Spleen (tissue), 7 donors: ENCODE data around the gene RBM47.

ENCODE experiments used
- POLR2A ChIP-seq, 3 donors: fragments of 450-650 bp; IDR thresholded peaks; one replicate each; pipeline ENCODE4 v1.5.1; 2017; ENCODE audit warnings: antibody characterized with exemption in 3 of 3, mild to moderate bottlenecking in 1 of 3
- POLR2AphosphoS5 ChIP-seq, 3 donors: sonication (generic); formaldehyde crosslinking; IDR thresholded peaks; one replicate each; pipeline ENCODE4 v1.5.1; 2017; ENCODE audit warnings: antibody characterized with exemption in 3 of 3
- TF ChIP-seq, protein P1 (sequence below), 11 experiments: fragments of 200-600 bp in 7 of 11; fragments of 450-650 bp in 4 of 11; sonication (generic) in 4 of 11; IDR thresholded peaks in 8 of 11; conservative IDR thresholded peaks in 3 of 11; 1 replicate in 7 of 11; 2 replicates in 4 of 11; pipeline versions ENCODE4 v1.4.0 to v1.8.0; 2016 to 2021; ENCODE audit warnings: antibody characterized with exemption in 11 of 11, inconsistent platforms in 4 of 11, mild to moderate bottlenecking in 1 of 11
- donor health status: DM: no; HTN: no; CAD: no; lungs with moderate emphysema.
- donor health status: DM: no; HTN: no; CAD: no.
- donor health status: DM: no; HTN: no; CAD: no.

DNA sequence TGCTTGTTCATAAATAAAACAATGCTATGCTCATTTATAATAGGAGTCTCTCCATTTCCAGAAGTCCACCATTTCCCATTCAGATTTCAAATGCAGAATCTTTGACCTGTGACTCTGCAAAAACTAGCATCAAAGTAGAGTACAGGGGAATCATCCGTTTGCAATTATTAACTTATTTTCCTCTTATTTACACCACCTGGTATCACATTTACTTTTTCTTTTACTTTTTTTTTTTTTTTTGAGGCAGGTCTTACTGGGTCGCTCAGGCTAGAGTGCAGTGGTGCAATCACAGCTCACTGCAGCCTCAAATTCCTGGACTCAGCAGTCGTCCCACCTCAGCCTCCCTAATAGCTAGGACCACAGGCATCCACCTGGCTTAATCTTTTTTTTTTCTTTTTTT is 37.6 kb downstream of the RBM47 start:
- TF ChIP-seq POLR2A (IDR thresholded peaks at IDR 0.05) (no peak), POLR2AphosphoS5 (IDR thresholded peaks at IDR 0.05) (no peak)
- TF ChIP-seq, protein P1, sequence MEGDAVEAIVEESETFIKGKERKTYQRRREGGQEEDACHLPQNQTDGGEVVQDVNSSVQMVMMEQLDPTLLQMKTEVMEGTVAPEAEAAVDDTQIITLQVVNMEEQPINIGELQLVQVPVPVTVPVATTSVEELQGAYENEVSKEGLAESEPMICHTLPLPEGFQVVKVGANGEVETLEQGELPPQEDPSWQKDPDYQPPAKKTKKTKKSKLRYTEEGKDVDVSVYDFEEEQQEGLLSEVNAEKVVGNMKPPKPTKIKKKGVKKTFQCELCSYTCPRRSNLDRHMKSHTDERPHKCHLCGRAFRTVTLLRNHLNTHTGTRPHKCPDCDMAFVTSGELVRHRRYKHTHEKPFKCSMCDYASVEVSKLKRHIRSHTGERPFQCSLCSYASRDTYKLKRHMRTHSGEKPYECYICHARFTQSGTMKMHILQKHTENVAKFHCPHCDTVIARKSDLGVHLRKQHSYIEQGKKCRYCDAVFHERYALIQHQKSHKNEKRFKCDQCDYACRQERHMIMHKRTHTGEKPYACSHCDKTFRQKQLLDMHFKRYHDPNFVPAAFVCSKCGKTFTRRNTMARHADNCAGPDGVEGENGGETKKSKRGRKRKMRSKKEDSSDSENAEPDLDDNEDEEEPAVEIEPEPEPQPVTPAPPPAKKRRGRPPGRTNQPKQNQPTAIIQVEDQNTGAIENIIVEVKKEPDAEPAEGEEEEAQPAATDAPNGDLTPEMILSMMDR (IDR thresholded peaks at IDR 0.05 in 8 of 11, conservative IDR thresholded peaks at IDR 0.05 in 3 of 11) = no peak
